Kidney (tissue), 14 donors: Measurements from ENCODE around the gene PDE9A. TPM values are rescaled to one million over a fixed set of nuclear protein-coding genes. Genes with fewer than 3 reads are reported as not detected.

Source experiments
- DNase-seq, 5 donors: peaks; one replicate each; pipeline ENCODE4 v3.0.0-alpha.2; 2013 to 2020
- FAIRE-seq: peaks from 2 replicates; lab custom pipeline; 2012; peaks lifted over from hg19 to GRCh38; lab: Jason Lieb, UNC
- H3K27ac ChIP-seq, 2 donors: one replicate each; pipeline ENCODE4 v1.7.0; 2013; ENCODE audit warnings: low read depth in 2 of 2, low read length in 2 of 2, inconsistent platforms in 1 of 2
- H3K27me3 ChIP-seq: one replicate; pipeline ENCODE4 v1.7.1; 2013; ENCODE audit warnings: low read length, inconsistent platforms; ENCODE audit not compliant: control insufficient read depth, insufficient read depth
- H3K36me3 ChIP-seq, 3 donors: one replicate each; pipeline versions ENCODE4 v1.7.0 to v1.7.1; 2013; ENCODE audit warnings: low read length in 3 of 3, control low read depth in 1 of 3, inconsistent platforms in 1 of 3; ENCODE audit not compliant: insufficient read depth in 3 of 3, control insufficient read depth in 2 of 3
- H3K4me1 ChIP-seq, 3 donors: one replicate each; pipeline versions ENCODE4 v1.7.0 to v1.7.1; 2013; ENCODE audit warnings: low read length in 3 of 3, inconsistent platforms in 1 of 3, low read depth in 1 of 3; ENCODE audit not compliant: control insufficient read depth in 2 of 3, insufficient read depth in 2 of 3
- H3K4me3 ChIP-seq, 3 donors: one replicate each; pipeline versions ENCODE4 v1.7.0 to v1.8.1; 2013; ENCODE audit warnings: low read length in 3 of 3, control low read depth in 1 of 3, inconsistent platforms in 1 of 3
- H3K9ac ChIP-seq, 3 donors: one replicate each; pipeline versions ENCODE4 v1.7.0 to v1.7.1; 2013; ENCODE audit warnings: low read length in 3 of 3, control low read depth in 1 of 3, inconsistent platforms in 1 of 3
- H3K9me3 ChIP-seq, 3 donors: one replicate each; pipeline versions ENCODE4 v1.7.0 to v1.7.1; 2013; ENCODE audit warnings: low read length in 3 of 3, control low read depth in 1 of 3, inconsistent platforms in 1 of 3; ENCODE audit not compliant: control insufficient read depth in 2 of 3, insufficient read depth in 1 of 3
- CTCF ChIP-seq: IDR thresholded peaks from 3 replicates; pipeline ENCODE4 v1.5.1; 2012; ENCODE audit warnings: mild to moderate bottlenecking, moderate library complexity, borderline replicate concordance; ENCODE audit not compliant: insufficient read depth; ENCODE audit errors: extremely low read depth
- intact Hi-C: fragments of 100-400 bp; cut with DNase I; formaldehyde crosslinking; loops from one replicate; pipeline ENCODE4 v1.11.1; 2022
- polyA plus RNA-seq: library from polyadenylated mRNA; stranded (reverse); fragments of 350-450 nt; fragmentation: Illumina TruSeq; extraction: RNeasy Lipid Tissue Mini Kit (QIAGEN cat#74804); gene quantifications from one replicate; pipeline ENCODE4 v1.2.3, GENCODE V29; 2014; ENCODE audit warnings: low read depth, low replicate concordance; ENCODE audit not compliant: insufficient read depth
- total RNA-seq: library from RNA; stranded (reverse); fragmentation: NEBNext Ultra II Directional; extraction: Animal tissue kit (Norgen Biotek cat#: 25700); gene quantifications from one replicate; pipeline ENCODE4 v1.2.1, GENCODE V29; 2021
- donor health status: control.
- donor health status: control.
- donor health status: control.
- donor health status: control.
- donor health status: control.
- donor health status: DM: yes; HTN: yes; CAD: no.
- donor health status: Normal renal cell carcinoma (clear cell type).

Gene PDE9A
- total and polyA plus RNA-seq, 2 donors from 2014 or later = 30.1 to 39.0 TPM

GRCh38 chr21:42650033-42650370 lies 3.4 kb upstream of the PDE9A start:
- H3K9me3 ChIP-seq = no peaks in the 10 kb centered on the region
- peaks cover 2 to 15% (median 8%) of the 10 kb centered on the region in 3 donors for H3K4me1 ChIP-seq
- no peaks in the 10 kb centered on the region for H3K36me3 ChIP-seq
- DNase-seq = peak in 1 of 5 donors; percentile 40
- TF ChIP-seq CTCF = no peak
- FAIRE-seq = no peak
- no peaks in the 10 kb centered on the region for H3K27me3 ChIP-seq
- intact Hi-C loops = loop anchor here (10.0 kb wide), 1 partner anchor 65 kb away; no protein-coding TSS in a partner anchor
- no peak overlapping the region for H3K4me3 ChIP-seq
- H3K9ac ChIP-seq = no peak overlapping the region
- no peak overlapping the region for H3K27ac ChIP-seq

GRCh38 chr21:42650441-42651421 lies 2.7 kb upstream of the PDE9A start:
- no peak for TF ChIP-seq CTCF
- H3K27me3 ChIP-seq = no peaks in the 10 kb centered on the region
- peaks cover 3 to 19% (median 11%) of the 10 kb centered on the region in 3 donors for H3K4me1 ChIP-seq
- H3K27ac ChIP-seq = no peak overlapping the region
- H3K4me3 ChIP-seq = no peak overlapping the region
- intact Hi-C loops = loop anchor here (10.0 kb wide), 1 partner anchor 64 kb away; no protein-coding TSS in a partner anchor
- H3K9me3 ChIP-seq = no peaks in the 10 kb centered on the region
- FAIRE-seq = no peak
- DNase-seq = peak in 1 of 5 donors; percentile 60
- H3K9ac ChIP-seq = no peak overlapping the region
- no peaks in the 10 kb centered on the region for H3K36me3 ChIP-seq

GRCh38 chr21:42651515-42652401 lies 1.7 kb upstream of the PDE9A start:
- no peak for TF ChIP-seq CTCF
- peaks cover 3 to 29% (median 16%) of the 10 kb centered on the region in 3 donors for H3K4me1 ChIP-seq
- H3K9ac ChIP-seq = no peak overlapping the region
- DNase-seq = peak in 2 of 5 donors; percentile 60 to 90
- no peaks in the 10 kb centered on the region for H3K27me3 ChIP-seq
- no peak overlapping the region for H3K4me3 ChIP-seq
- intact Hi-C loops = loop anchor here (10.0 kb wide), 1 partner anchor 63 kb away; no protein-coding TSS in a partner anchor
- H3K9me3 ChIP-seq = no peaks in the 10 kb centered on the region
- H3K27ac ChIP-seq = peak overlapping the region; percentile 83 to 85
- no peak for FAIRE-seq
- H3K36me3 ChIP-seq = no peaks in the 10 kb centered on the region
